HG03342 (cell line): Measurements from ENCODE around the gene SENP3.
"Not testable (repeated sequence)": the region's sequence is repeated elsewhere in the genome, so short reads cannot be mapped to it uniquely, and the experiment has no call there.

Experiments
- ATAC-seq: cut with Tn5 transposase; IDR thresholded peaks from one replicate; pipeline ENCODE4 v1.9.1; 2021; ENCODE audit warnings: mild to moderate bottlenecking, moderate library complexity; ENCODE audit not compliant: unreplicated experiment

The SENP3 gene

DNA sequence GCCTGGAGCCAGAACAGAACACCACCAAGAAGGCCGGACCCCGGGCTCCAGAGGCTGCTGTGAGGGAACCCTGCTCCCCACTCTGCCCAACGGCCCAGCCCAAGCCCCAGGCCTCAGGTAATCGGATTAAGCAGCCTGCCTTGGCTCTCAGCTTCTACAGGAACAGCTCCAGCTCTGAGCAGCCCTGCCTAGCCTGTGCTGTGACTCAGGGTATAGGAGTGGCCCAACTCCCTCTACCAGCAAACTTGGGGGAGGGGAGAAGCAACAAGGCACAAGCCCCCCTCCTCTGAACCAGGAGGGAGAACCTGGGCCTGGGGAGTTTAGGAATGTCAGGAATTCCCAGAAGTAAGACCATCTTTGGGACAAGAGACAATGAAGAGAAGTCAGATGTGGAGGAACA, 29.0 kb downstream of the SENP3 start:
- no peak for ATAC-seq

DNA sequence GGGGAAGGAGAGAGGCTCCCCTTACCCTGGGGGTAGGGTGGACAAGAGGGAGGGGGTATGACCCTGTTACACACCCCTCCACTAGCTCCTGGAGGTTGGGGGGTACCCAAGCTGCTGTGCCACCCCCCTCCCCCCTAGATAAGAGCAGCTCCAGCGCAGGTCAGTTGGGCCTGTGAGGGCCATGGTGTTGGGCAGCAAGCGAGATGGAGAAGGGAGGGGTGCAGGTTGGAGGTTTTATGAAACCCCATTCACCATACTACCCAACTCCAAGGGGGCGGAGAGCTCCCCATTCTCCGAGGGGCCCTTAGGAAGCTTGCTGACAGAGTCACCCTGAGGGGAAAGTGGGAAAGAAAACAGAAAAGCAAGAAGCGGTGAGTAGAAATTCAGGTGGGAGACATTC, 29.9 kb downstream of the SENP3 start:
- no peak for ATAC-seq

DNA sequence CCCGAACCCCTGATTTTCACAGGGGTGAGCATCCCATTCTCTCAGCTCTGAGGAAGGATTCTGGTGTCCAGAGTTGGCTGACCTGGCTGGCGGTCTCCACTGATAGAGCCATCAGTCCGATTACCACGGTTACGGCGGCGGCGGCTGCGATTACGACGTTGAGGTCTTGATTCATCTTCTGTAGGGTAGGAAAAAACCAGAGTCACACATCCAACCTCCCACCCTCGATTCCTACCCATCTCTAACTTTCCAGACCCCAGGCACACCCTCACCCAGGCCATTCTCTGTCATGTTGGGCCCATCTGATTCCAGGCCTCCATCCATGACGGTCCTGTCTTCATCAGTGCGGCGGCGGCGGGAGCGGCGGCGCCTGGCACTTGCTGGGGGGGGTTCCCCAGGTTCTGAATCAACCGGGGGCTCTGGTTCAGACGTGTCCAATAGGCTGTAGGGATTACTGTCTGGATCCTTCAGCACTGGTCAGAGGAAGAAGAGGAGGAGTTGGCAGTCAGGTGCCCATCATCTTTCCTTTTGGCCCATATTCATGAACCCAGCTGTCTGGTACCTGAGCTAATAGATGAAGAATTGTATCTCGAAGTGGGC, 30.8 kb downstream of the SENP3 start:
- ATAC-seq, result no peak

DNA sequence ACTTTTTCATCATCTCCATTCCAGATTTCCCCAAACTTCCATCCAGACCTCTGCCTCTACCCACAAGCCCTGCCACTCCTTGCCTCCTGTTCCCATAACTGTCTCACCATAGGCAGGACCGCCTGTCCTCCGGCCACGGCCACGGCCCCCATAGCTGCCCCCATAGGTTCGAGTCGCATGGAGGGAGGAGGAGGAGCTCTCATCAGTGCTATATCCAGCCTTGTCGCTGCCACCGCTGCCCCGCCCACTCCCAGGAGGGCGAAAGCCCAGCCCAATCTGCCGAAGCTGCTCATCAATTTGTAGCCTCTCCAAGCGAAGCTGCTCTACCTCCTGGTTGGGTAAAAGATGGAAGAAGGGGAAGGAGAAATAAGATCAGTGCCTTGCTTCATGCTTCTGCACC, 31.6 kb downstream of the SENP3 start:
- no peak for ATAC-seq

DNA sequence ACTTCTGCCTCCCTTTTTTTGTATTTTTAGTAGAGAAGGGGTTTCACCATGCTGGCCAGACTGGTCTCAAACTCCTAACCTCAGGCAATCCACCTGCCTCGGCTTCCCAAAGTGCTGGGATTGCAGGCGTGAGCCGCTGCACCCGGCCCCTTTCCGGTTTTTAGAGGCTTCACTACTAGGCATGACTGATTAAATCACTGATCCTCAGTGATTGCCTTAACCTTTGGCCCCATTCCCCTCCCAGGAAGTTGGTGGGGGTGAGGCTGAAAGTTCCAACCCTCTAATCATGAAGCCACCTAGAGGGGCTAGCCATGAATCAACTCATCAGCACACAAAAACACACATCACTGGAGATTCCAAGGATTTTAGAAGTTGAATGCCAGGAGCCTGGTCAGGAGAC, 35.8 kb downstream of the SENP3 start:
- not testable (repeated sequence) for ATAC-seq

DNA sequence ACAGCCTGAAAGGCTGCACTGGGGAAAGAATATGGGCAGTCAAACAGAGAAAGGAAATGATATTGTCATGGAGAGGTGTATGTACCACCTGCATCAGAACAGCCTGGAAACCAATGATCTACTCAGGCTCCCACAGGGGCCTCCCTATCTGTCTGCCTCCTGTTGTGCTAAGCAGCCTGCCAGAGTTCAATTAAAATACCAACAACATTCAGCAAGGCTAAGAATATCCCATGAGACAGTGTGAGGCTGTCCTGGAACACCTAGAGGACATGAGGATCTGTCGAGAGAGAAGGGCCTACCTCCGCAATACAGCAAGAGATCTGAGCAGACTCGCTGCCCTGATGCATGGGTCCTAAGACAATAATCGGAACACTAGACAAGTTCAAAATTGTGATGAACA, 44.6 kb downstream of the SENP3 start:
- ATAC-seq, result no peak

DNA sequence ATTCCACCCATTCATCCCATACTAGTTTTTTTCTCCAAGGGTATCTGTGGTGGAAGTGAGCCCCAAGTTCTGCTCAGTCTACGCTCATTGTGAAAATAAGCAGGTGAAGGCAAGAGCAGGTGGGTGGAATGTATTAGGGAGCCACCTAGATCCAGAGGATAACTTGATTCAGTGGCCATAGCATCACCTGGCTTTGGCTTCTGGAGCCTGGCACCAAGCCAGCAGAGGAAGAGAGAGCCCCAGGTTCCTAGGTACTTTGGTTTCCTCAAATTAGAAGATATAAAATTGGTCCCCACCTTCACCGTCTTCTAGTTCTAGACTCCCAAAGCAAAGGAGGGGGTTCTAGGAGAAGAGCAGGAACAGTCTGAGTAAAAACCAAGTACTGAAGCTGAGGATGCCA, 48.9 kb downstream of the SENP3 start:
- ATAC-seq, result no peak

DNA sequence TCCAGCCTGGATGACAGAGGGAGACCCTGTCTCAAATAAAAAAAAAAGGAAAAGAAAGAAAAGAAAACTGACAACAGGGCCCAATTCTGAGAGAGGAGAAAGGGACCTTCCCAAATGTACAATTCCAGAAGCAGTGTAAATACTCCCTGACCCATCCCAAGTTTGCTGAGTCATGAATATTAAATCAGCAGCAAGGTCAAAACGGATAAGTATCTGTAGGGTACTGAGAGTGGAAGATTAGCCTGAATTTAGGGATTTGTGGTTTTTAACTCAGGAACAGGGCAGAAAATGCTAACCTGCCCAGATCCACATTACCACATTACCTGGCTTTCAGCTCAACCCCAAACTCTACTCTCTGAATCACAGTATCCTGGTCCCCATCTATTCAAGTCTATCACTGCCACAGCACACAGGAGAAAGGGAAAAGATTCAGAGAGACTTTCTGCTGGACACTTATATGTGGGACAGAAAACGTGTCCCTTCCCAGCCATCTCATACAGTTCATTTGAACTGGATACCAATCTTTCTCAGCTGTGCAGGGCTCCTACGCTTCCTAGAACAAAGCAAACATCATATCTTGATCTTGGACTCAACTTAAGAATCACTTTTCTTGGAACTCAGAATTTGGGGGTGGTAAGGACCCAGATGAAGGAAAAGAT, 50.0 kb downstream of the SENP3 start:
- no peak for ATAC-seq

DNA sequence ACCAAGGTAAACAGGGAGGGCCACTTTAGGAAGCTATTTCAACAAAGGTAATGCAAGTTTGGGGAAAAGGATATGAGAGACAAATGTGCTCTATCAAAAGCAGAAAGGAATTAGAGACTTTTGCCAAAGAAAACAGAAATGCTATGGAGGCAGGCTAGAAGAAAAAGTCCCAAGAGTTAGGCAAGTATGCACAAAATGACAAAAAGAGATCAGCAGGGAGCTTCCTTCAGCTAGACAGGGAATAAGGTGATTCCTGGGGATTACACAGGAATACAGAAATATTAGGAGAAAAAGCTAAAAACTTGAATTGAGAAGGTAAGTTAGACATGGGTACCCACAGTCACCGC, 50.5 kb downstream of the SENP3 start:
- no peak for ATAC-seq

DNA sequence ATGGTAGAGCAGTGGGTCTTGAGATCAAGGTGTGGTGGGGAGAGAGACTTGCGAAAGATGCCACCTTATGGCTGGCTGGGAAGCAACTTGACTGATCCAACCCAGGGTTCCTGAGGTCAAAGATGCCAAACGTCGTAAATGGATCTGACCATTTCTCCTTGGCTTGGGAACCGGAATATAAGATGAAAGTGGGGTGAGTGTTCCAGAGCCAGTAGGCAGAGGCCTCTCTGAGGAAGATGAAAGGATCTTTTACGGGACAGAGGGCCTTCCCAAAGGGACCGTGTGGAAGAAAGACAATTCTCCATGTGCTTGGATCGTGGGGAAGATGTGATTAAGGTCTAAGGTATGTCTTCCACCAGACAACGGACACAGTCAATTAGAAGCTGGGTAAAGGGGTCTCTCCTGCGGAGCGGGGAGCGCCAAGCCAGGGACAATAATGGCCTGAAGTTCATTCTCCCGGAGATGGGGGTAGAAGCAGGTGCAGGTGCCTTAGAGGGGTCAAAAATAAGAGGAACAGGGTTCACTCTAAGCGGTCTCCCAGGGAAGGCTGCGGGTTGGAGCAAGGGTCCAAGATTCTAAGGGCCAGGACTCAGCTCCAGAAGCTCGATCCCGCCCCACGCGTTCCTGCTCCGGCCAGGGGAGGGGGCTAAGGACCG, 52.2 kb downstream of the SENP3 start:
- no peak for ATAC-seq

DNA sequence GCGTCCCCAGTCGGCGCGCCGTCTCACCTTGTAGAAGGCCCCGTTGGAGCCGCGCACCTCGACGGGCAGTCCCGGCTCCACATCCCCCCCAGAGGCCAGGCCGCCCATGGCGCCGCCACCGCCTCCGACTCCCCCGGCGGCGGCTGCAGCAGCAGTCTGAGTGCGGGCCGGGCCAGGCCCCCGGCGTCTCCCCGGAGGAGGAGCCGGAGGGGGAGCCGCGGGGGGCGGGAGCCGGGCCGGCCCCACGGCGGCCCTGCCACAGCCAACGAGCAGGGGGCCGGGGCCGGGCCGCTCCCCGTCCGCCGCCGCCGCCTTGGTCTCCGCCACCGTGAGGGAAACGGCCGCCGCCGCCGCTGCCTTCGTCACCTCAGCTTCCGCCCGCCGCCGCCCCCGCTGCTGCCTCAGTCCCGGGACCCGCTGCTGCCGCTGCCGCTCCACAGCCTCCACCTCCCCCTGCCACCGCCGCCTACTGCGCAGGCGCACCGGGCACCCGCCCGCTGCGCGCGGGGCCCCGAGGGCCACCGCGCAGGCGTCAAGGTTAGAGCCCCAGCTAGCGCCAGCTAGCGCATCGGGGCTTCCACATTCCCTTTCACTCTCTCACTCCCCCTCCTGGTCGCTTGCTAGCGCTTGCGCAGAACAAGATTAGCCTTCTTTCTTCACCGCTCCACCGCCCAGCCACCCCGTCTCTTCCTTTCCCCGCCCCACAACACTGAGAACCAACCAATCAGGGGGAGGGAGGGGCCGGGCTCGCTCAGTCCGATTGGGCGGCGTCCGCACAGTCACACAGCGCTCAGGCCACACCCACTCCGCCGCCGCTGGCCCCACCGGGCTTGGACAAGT, 52.9 kb downstream of the SENP3 start, which contains the start of gene FXR2:
Gene FXR2, minus strand, starts transcription at position 473 of the 840 bp plus-strand sequence. Its CDS starts 365 bp downstream, at position 108.
- ATAC-seq, result peak; percentile 85

DNA sequence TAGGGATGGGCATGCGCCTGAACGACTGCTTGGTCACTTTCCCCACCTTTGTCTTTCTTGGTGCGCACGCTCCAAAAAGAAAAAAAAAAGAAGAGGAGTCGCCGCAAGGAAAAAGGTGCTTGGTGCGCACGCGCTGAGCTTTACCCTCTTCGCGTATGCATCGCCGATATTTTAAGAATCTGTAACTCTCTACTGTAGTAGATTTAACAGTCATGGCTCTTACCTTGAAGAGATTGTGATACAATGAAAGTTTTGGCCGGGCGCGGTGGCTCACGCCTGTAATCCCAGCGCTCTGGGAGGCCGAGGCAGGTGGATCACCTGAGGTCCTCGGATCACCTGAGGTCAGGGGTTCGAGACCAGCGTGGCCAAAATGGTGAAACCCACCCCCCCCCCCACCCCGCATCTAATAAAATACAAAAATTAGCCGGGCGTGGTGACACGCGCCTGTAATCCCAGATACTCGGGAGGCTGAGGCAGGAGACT, 53.6 kb downstream of the SENP3 start:
- no peak for ATAC-seq

DNA sequence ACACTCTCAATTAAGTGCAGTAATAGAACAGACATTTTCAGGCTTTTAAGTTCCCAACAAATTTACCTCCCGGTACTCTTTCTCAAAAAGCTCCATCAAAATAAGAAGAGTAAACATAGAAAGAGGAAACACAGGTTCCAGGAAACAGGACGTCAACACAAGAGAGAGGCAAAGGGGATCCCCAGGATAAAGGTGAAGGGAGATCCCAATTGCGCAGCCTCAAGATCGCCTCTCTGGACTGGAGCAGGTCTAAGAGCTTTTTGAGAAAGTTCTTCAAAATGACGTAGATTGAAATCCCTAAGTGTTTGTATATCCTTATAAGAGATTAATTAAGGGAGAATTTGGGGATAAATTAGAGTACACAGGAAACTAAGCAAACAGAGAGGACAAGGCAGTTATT, 56.9 kb downstream of the SENP3 start:
- no peak for ATAC-seq

DNA sequence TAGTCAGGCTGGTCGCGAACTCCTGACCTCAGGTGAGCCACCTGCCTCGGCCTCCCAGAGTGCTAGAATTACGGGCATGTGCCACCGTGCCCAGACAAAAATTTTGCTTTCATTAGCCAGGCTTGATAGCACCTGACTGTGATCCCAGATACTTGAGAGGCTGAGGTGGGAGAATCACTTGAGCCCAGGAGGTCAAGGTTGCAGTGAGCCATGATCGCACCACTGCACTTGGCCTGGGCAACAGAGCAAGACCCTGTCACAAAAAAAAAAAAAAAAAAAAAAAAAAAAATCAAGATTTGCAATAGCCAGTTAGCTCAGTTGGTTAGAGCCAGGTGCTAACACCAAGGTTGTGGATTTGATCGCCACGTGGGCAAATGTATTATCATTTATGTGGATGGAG, 59.1 kb downstream of the SENP3 start:
- ATAC-seq, result no peak
